ENCODE measurements around the gene OR52E6. TPM values are rescaled to one million over a fixed set of nuclear protein-coding genes. Genes with fewer than 3 reads are reported as not detected.

Gene OR52E6
- total RNA-seq (not detected), polyA plus RNA-seq (not detected)
- long read RNA-seq, donor 1: 0 reads
- long read RNA-seq, donor 2, partial matches to known transcripts: 0 of 1 reads
- long read RNA-seq, donor 2, other reads (novel, unspliced or antisense): 0 of 1 reads
- long read RNA-seq, donor 3: 0 reads

- WGBS, 3 donors: 3 to 40% (median 37%) methylated on average over 1 of the region's 1 CpG
- no peak for DNase-seq
- H3K36me3 ChIP-seq: no peaks in the 10 kb centered on the region
- H3K9me3 ChIP-seq: no peaks in the 10 kb centered on the region
- no peak within 1 kb of the TSS for H3K27ac ChIP-seq
- H3K4me1 ChIP-seq (ENCODE audit: insufficient read depth): no peaks in the 10 kb centered on the region
- H3K27me3 ChIP-seq: no peaks in the 10 kb centered on the region
- TF ChIP-seq EP300 (IDR thresholded peaks at IDR 0.05): no peak
- no peak for TF ChIP-seq CTCF (IDR thresholded peaks at IDR 0.05)
- no peak for TF ChIP-seq POLR2A (IDR thresholded peaks at IDR 0.05)
- intact Hi-C loops (cut with DNase I): no loop called here
- no peak within 1 kb of the TSS for H3K4me3 ChIP-seq
These were observed at the start of gene OR52E6 for GRCh38 chr11:5841797-5842196. TSS of gene OR52E6 (minus strand) at chr11:5841897. CDS start at chr11:5841897, 0 bp downstream.

- 58 to 59% (median 59%) methylated on average over 4 of the region's 4 CpGs for WGBS, 3 donors
- DNase-seq: no peak
- H3K9me3 ChIP-seq: no peaks in the 10 kb centered on the region
- no peaks in the 10 kb centered on the region for H3K4me1 ChIP-seq (ENCODE audit: insufficient read depth)
- no peaks in the 10 kb centered on the region for H3K36me3 ChIP-seq
- no peaks in the 10 kb centered on the region for H3K27me3 ChIP-seq
- no peak overlapping the region for H3K27ac ChIP-seq
- H3K4me3 ChIP-seq: no peak overlapping the region
- TF ChIP-seq CTCF (IDR thresholded peaks at IDR 0.05) (no peak), POLR2A (IDR thresholded peaks at IDR 0.05) (no peak), EP300 (IDR thresholded peaks at IDR 0.05) (no peak)
- intact Hi-C loops (cut with DNase I): no loop called here
These were observed 49.6 kb upstream of the OR52E6 start for GRCh38 chr11:5891216-5891800.

- Histone ChIP-seq H3K4me3 (no peak overlapping the region), H3K4me1 (ENCODE audit: insufficient read depth) (no peaks in the 10 kb centered on the region), H3K9me3 (no peaks in the 10 kb centered on the region), H3K27me3 (no peaks in the 10 kb centered on the region), H3K27ac (no peak overlapping the region), H3K36me3 (no peaks in the 10 kb centered on the region)
- no peak for DNase-seq
- 55 to 75% (median 56%) methylated on average over 1 of the region's 1 CpG for WGBS, 3 donors
- intact Hi-C loops (cut with DNase I): no loop called here
- TF ChIP-seq CTCF (IDR thresholded peaks at IDR 0.05) (no peak), EP300 (IDR thresholded peaks at IDR 0.05) (no peak), POLR2A (IDR thresholded peaks at IDR 0.05) (no peak)
These were observed 46.0 kb upstream of the OR52E6 start for GRCh38 chr11:5887661-5888060.

GRCh38 chr11:5887172-5887571, 45.5 kb upstream of the OR52E6 start:
- TF ChIP-seq CTCF (IDR thresholded peaks at IDR 0.05) (no peak), POLR2A (IDR thresholded peaks at IDR 0.05) (no peak), EP300 (IDR thresholded peaks at IDR 0.05) (no peak)
- Histone ChIP-seq H3K27ac (no peak overlapping the region), H3K36me3 (no peaks in the 10 kb centered on the region), H3K4me3 (no peak overlapping the region), H3K4me1 (ENCODE audit: insufficient read depth) (no peaks in the 10 kb centered on the region), H3K9me3 (no peaks in the 10 kb centered on the region), H3K27me3 (no peaks in the 10 kb centered on the region)
- WGBS, 3 donors: 60 to 70% (median 65%) methylated on average over 3 of the region's 3 CpGs
- intact Hi-C loops (cut with DNase I): no loop called here
- DNase-seq: no peak
